Activated gamma-delta T cell treated with anti-CD3 and anti-CD28 coated beads, Interleukin-2, amount 50 U/mL, for 16 hours (primary cell): ENCODE results near the gene BEGAIN.

ENCODE experiments used
- DNase-seq: peaks from one replicate; pipeline ENCODE4 v3.0.0-alpha.2; 2020; ENCODE audit warnings: low read depth

BEGAIN gene

DNA sequence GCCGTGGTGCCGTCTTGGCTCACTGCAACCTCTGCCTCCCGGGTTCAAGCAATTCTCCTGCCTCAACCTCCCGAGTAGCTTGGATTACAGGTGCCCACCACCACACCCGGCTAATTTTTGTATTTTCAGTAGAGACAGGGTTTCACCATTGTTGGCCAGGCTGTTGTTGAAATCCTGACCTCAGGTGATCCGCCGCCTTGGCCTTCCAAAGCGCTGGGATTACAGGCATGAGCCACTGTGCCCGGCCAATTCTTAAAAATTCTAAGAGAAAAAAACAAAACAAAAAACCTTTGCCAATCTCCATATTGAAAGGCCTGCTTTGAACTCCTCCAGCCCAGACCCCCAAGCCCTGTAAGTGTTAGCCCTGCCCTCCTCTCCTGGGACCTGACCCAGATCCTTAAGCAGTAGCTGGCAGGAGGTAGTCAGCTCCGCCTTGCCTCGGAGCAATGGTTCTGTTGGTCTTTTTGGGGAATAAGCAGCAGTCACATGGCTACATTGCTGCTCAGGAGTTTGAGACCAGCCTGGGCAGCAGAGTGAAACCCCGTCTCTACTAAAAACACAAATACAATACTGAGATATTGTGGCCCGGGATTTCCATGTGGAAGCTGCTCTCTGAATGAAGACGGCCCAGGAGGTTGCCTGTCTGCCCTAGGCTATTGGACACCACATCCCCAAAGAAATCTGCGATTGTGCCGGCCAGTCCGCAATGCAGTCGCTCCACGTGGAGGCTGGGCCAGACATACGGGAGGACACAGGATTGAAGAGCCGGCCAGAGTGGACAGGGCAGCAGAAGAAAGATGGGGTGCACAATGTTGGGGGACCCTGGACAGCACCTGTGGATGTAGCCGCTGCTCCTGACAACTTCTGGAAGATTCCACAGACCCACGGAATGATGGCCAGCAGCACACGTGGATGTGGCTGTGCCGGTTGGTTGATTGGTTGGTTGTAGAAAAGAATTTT lies 28.8 kb upstream of the BEGAIN start:
- DNase-seq = no peak

DNA sequence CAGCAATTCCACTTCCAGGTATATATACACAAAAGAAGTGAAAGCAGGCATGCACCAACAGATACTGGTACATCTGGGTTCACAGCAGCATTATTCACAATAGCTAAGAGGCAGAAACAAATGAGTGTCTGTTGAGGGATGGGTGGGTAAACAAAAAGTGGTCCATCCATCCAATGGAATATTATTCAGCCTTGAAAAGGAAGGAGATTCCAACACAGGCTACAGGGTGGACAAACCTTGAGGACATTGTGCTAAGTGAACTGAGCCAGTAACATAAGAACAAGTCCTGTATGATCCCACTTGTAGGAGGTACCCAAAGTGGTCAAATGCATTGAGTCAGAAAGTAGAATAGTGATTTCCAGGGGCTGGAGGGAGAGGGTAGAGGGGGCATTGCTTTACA lies 27.6 kb upstream of the BEGAIN start:
- DNase-seq = no peak

GRCh38 chr14:100612986-100613385 lies 25.8 kb upstream of the BEGAIN start:
- DNase-seq = no peak

DNA sequence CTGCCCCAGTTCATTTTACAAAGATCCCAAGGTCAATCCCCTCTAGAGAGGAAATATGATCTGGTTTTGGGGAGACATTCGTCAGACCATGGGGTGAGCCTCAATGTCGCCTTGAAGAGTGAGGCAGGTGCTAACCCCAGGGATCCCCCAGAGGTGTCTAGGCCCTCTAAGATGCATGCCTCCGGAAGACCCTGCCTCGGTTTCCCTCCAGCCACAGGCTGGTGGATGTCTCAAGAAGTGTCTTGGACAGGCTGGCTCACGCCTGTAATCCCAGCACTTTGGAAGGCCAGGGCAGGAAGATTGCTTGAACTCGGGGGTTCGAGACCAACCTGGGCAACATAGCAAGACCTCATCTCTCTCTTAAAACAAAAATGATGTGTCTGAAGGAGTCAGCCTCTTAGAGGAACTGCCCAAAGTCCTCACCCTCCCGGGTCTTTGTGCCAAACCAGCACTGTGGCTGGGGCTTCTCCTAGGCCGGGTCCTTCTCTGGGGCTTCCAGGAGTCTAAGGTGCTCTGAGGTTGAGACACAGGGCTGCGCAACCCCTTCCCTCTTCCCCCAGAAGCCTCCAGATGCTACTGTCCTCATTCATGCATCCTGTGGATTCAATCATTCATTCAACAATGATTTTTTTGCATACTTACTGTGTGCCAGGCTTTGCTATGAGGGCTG lies 24.7 kb upstream of the BEGAIN start:
- no peak for DNase-seq

GRCh38 chr14:100610511-100611217 lies 23.4 kb upstream of the BEGAIN start:
- DNase-seq = no peak

DNA sequence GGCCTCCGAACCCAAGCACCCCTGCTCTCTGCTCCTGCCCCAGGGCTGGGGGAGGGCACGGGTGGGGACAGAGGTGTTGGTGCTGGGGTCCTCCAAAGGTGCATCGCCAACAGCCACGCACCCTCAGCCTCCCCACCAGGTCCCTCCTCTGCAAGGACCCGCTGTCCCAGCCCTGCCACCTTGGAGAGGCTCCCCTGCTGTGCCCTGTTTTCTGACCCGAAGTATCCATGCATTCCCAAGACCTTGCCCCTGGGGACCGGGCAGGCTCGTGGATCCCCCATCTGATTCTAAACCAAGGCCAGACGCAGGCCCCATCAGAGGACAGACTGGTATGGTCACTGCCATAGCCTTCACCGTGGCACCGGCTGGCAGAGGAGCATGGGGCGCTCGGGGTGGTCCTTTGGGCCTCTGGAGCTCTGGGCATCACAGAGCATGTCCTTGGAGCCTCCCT lies 22.7 kb upstream of the BEGAIN start:
- DNase-seq = no peak

GRCh38 chr14:100609331-100609870 lies 22.2 kb upstream of the BEGAIN start:
- DNase-seq = no peak

DNA sequence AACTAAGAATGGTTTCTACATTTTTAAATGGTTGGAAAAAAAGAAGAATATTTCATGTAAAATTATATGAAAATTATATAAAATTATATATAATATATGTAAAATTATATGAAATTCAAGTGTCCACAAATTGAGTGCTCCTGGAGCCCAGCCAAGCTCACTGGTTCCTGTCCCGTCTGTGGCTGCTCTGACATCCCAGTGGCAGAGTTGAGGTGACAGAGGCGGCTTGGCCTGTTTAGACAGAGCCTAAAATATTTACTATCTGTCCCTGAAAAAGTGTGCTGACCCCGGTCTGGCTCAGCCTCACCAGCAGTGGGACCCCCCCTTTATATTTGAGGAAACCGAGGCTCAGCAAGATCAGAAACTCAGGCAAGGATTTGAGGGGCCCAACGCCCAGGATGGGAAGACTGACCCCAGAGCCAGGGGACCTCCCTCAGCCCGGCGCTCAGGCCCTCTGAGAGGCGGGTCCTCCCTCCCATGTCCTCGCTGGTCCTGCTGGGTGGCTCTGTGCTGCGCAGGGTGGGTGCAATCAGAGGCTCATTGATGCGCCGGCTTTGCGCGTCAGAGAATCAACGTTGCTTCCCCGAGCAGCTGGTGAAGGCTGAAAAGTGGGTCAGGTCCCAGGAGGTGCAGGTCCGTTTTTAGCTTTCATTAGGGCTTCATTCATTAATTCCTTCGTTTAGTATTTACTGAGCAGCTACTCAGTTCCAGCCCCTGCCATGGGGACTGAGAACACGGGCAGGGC lies 21.5 kb upstream of the BEGAIN start:
- DNase-seq = no peak

DNA sequence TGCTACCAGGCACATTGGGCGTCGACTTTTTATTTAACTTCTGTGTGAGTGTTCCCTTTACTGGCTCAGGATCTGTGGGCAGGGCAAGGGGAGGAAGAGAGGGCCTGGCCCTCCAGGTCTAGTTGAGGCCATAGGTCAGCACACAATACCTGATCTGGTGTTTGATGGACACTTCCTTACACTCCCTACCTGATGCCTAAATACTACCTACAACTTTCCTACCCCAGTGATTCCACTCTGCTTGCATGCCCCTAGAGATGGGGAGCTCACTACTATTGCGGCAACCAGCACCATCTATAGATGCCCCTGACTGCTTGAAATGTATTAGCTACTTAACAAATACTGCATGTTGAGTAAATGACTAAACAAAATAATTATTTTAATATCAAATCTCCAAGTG lies 20.8 kb upstream of the BEGAIN start:
- no peak for DNase-seq

DNA sequence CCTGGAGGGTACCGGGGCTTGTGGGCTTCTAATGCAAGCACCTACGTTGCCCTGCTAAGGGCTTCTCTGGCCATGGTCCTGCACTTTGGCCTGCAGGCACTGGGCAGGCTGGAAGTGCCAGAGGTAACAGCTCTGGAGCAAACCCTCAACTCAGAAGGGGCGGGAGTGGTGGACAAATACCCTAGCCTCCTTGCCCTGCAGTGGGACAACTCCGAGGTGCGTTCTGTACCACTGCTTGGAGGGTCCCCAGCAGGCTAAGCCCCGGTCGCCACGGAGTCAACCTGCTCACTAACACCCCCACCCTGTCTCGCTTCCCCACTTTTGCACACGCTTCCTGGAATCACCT lies 20.4 kb upstream of the BEGAIN start:
- no peak for DNase-seq

- DNase-seq = no peak
Observed at GRCh38 chr14:100606687-100607610, 19.7 kb upstream of the BEGAIN start.

DNA sequence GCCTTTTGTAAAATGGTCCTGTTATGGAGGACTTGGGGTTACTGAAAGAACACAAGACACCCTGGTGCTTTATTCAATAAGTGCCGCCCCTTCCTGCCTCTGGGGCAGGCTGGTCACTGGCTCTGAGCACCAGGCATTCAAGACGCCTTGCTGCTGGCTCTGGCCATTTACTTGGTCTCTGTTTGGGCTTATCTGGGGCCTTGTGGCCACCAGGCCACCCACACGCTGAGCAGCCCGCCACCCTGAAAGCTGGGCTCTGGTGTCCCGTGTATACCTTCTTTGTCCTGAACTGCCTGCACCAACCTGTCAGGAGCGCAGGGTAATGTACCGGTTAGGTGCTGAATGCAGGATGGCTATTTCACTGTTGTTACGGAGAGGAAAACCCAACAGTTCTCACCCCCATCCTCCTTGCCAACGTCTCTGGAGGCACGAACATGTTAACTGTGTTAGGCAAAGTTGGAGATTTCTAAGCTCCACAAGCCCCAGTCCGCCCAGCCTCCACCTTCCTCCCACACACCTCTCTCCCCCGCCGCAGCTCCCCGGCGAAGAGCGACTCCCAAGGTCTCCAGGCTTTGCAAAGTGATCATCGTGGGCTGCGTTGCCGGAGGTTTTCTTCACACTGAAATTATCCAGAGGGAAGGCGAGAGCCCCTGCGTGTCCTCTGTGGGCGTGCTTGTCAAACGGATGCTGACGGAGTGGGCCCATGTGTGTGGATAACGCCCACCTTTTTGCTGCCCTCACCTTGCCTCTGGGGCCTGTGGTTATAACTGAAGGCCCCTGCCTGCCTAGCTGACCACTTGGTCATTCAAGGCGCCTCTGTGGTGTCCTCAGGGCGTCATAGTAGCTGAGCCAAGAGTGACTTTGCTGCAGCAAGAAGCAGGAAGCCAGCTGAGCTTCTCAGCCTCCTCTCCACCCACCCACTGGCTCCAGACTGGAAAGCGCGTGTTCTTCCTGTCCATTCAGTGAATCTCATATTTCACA lies 18.8 kb upstream of the BEGAIN start:
- no peak for DNase-seq

DNA sequence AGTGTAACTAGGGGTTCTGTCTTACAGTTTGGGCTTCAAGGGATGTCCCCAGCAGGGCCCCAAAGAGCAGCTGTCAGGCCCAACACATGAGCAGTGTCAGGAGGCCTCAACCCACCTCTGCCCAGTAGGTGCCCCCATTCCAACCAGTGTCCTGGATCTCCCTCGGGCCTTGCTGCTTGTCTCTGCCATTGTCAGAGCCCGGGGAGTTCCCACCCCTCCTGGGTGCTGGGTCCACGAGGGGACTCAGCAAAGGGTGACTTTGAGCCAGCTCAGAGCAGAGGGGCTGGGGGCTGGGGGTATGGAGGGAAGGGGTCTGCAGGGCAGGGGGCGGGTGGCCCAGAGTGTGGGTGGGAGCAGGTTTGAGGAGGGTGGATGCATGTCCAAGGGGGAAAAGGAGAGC lies 18.0 kb upstream of the BEGAIN start:
- DNase-seq = no peak

- DNase-seq = no peak
Observed at GRCh38 chr14:100604709-100605108, 17.5 kb upstream of the BEGAIN start.

- no peak for DNase-seq
Observed at GRCh38 chr14:100604121-100604501, 16.9 kb upstream of the BEGAIN start.

- DNase-seq = no peak
Observed at GRCh38 chr14:100603341-100604120, 16.3 kb upstream of the BEGAIN start.

DNA sequence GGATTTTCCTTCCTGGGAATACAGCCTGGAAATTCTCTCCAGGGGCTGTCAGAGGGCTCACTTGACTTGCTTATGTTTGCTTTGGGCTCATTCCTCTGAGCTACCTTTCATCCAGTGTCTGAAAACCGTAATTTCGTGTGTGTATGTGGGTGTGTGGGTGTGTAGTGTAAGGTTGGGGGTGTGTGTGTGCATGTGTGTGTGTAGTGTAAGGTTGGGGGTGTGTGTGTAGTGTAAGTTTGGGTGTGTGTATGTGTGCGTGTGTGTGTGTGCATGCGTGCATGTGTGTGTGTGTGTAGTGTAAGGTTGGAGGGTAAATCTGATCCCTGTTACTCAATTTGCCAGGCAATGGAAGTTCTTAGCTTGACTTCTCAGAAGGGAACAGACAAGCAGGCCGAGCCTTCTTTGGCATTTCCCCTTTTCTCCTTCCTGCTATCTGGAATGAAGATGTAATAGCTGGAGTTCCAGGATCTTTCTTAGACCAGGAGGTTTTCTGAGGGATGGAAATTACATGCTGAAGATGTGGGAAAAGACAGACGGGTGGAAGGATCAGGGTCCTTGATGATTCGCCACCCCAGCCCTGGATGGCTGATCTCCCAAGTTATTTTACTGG lies 15.5 kb upstream of the BEGAIN start:
- no peak for DNase-seq

GRCh38 chr14:100601914-100602313 lies 14.7 kb upstream of the BEGAIN start:
- DNase-seq = no peak
